Activated CD8-positive, alpha-beta memory T cell treated with anti-CD3 and anti-CD28 coated beads, Interleukin-2, amount 50 U/mL, for 48 hours (primary cell): ENCODE data around the gene FAM43A.

Experiments
- DNase-seq: peaks from one replicate; pipeline ENCODE4 v3.0.0-alpha.2; 2020

FAM43A gene

DNA sequence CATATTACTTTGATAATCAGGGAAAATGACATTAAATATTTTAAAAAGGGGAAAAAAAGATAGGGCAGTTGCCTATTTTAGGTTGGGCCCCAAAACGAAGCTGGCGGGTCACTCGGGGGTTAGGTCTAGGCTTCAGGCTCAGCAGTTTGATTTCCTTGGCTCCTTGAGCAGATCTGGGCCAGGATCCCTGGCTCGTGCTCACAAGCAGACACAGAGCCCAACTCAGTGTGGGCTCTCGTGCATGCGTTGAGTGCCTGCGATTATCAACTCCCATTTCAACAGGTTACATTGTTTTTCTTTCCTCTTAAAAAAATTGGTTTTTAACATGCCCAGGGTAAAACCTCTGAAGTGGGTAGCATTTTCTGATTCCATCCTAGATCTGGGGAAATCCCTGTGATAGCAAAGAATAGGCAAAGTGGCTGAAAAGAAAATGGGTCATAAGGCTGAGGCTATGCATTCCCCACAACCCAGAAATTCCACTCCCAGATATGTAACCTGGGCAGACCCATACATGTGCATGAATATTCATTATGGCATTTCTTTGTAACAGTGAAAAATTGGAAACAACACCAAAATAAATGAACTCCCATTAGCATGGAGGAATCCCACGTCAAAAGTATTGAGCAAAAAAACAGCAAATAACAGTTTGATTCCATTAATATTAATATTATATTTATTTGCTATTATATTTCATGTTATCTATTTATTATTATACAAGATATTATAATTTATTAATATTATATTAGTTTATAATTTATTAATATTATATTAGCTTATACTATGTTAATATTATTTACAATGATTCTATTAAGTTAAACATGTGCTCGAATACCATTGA is 27.8 kb downstream of the FAM43A start:
- DNase-seq: no peak

DNA sequence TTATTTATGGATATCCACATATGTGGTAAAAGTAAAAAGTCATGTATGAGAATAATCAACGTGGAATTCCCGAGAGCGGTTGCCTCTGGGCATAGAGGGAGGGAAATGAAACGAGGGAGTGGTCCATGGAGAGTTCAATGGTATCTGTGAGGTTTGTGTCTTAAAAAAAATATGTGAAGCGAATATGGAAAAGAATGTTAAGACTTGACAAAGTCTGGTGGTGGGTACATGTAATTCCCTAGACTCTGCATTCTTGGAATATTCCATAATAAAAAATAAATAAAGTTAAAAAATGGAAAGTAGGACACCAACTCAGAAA is 28.4 kb downstream of the FAM43A start:
- DNase-seq: no peak

DNA sequence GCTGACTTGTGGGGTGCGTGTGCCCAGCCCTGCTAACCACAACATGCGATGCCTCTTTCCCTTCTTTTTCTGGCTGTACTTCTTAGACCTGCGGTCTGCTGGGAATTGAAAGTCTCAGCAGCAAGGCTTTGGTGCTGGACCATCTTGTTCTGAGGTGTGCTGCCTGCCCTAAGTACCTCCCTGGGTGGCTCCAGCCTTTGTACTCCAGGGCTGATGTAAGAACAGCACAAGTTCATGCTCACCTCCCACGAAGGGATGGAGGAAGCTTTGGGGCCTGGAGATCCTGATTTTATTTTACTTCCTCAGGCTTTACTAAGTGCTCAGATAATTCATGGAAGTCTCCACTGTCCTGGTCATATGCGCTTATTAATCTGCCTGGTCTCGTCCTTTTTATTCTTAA is 28.9 kb downstream of the FAM43A start:
- no peak for DNase-seq

DNA sequence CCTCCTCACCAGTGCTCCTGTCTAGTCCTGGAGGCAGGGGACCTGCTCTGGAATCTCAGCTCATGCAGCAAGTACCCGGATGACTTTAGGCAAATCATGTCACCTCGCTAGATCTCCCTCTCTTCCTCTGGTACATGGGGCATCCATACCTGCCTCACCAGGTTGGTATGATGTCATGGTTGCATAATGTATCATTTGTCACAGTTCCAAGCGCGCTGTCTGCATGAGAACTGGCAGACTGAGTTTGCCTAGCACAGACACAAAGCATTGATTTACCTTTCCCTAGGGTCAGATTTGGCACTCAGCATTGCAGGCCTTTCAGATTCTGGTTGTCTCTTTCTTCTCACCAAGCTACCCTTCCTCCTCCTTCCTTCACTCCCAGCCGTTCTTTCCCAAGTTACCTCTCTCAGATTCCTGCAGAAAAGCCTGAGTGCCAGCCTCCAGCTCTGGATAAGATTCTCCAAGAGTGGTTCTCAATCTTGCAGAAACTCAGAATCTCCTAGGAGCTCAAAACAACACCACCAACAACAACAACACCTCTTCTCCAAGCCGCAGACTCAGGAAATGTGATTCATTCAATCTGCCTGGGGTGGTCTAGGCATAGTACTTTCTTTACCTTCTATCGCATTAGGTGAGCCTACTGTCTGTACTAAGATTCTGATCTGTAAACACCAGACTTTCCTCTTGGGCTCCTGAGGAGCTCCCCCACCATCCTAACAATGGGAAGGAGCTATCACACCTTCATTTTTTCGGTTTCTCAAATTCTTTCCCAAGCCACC is 29.5 kb downstream of the FAM43A start:
- DNase-seq: no peak

DNA sequence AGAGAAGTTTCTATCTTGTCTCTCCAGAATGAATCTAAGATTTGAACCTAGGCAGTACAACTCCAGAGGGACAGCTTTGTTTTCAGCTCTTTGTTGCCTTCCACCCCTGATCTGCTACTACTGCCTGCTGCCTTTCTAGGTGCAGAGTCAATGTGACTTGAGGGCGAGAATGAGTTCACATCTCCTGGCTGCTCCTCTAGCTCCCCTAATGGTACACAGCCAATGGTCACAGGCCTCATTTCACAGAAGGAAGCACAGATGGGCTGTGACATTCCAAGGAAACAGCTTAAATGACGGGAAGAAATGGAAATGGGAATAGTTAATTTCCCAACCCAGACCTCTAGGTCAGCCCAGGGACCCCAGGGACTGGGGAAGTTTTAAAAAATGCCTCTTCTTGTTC is 32.4 kb downstream of the FAM43A start:
- no peak for DNase-seq

DNA sequence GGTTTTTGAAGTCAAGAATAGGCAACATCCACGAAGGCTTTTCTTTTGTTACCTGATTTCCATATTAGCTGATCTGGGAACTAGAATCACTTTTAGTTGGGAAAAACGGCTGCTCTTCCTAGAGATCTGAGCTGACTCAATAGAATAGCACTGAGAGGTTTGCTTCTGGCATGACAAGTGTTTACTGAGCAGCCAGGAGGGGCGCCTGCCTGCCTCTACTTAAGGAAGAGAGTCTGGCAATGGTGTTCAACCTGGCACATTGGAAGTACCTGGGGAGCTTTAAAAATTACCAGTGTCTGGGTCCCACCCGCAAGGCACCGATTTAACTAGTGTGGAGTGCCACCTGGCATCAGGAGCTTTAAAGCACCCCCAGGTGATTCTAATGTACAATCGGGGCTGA is 34.4 kb downstream of the FAM43A start:
- DNase-seq: no peak

DNA sequence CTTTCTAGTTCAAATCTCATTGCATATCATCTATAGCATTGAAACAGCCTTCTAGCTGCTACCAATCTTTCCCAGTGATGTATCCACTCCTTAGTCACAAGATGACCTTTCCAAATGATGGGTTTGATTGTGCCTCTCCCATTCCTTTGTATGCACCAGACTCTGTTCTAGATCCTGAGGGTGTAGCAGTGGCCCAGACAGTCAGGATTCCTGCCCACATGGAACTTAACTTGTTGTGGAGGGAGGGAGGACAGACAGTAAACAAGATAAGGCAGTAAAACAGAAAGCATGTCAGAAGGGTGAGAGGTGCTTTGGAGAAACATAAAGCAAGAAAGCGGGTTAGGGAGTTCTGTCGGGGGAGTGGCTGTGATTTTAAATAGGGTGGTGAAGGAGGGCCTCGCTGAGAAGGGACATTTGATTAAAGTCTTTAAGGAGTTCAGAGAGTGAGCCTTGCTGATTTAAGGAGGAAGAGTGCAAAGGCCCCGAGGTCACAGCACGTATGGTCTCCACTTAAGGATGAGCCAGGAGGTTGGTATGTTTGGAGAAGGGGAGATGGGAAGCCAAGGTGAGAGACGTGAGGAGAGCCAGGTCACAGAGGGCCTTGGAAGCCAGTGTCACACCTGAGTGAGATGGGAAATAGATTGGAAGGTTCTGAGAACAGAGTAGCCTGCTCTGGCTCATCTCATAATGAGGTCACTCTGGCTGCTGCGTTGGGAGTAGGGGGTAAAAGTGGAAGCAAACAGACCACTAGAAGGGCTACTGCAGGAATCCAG is 38.3 kb downstream of the FAM43A start:
- DNase-seq: no peak

DNA sequence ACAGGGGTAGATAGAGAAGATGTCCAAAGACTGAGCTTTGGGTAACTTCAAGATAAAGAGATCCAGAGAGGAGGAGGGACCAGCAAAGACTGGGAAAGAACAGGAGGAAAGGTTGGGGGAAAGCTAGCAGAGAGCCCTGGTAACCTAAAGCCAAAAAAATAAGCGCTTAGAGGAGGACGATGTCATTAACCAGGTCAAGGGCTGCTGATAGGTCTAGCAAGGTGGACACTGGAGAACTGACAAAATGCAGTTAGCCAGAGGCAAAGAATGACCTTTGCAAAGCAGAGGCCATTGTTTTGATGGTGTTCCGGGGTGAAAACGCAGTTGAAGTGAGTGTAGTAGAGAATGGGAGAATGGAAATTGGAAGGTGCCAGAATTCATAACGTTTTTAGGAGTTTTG is 39.7 kb downstream of the FAM43A start:
- no peak for DNase-seq

DNA sequence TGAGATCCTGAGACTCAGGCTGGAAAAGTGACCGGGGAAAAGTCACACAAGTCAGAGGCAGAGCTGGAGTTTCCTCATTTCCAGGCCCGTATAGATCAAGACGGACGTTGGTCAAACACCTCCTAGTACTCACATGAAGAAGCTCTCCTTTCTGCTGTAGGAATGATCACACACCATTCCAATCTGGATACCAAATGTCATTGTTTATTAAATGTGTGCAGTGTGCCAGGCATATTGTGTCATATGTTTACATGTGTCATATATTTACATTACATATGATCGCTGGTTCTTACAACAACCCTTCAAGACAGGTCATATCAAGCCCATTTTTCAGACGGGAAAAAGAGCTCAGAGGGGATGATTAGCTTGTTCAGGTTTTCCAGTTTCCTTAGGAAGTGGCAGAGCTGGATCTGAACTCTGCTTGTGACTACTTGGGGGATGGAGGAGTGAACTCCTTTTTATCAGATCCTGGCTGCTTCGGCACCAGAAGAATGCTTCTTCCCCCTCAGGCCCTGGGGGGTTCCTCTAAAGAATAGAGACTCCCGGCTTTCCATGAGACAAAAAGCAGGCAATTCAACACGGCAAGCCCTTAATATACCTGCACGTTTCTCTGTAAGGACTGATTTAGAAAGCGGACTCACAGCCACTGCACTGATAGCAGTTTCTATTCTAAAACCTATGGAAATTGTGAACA is 41.9 kb downstream of the FAM43A start:
- DNase-seq: no peak

DNA sequence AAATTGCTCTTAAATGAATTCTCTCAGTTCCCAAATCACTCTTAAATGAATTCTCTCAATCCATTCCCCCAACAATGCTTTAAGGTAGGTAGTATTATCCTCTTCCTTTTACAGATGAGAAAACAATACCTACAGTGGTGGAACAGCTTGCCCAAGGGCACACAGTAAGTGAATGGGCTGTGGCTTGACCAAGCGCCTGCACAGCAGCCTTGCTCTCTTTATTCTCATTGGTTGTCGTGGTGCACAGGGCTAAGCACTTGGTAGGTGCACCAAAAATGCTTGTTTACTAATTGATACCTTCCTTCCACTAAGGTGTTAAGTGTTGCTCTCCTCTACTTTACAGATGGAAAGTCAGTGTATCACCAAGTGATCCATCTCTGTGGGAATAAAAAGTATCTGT is 43.3 kb downstream of the FAM43A start:
- no peak for DNase-seq

DNA sequence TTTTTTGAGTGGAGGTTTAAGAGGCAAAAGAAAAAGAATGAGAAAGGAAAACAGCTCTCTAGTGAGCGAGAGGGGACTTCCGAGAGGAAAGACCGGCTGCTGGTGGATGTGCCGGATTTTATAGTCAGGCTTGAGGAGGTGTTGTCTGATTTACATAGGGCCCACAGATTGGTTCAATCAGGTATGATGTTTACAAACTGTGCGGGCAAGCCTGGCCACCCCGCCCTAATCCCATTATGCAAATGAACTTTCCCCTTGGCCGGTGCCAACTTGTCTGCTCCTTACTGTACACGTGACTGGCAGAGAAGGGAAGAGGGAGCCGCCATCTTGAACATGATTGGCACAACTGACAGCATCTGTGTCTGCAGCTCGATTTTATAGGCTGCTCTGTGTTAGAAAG is 44.7 kb downstream of the FAM43A start:
- no peak for DNase-seq

DNA sequence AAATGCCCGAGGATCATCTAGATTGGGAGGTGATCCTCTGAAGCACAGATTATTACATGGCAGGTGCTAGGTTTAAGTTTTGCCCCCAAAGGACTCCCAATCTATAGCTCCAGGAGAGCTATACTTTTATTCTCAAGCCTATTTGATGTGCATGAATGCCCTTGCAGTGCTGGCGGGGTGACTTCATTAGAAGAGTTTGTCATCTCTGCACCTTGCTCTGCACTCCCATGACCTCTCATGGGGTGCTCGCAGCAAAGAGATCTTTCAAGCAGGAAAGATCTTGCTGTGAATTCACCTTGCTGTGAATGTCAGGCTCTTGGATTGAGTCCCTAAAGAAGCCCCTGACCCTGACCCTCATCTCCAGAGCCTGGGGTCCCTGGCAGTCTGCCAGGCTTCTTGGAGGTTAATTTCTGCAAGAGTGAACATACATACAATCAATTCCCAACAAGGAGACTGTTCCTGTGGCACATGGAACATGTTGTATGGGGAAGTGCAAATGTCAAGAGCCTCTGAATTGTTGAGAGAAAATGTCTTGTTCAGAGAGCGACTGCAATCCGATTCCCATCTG is 45.9 kb downstream of the FAM43A start:
- no peak for DNase-seq

DNA sequence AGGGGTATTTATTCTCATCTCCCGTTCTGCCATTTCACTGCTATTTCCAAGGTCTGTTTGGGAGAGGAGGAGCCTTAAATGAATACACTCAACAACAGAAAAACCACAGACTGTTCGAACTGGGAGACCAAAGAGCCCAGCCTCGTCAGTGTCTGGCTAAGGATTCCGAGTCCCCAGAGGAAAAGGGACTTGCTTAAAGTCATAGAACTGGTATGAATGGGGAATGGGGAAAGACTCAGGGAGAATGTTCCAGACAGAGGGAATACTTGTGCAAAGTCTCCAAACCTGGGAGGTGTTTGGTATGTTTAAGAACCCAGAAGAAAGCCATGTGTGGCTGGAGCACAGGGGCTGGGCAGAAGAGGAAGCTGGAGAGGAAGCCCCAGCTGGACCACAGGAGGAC is 46.9 kb downstream of the FAM43A start:
- no peak for DNase-seq

DNA sequence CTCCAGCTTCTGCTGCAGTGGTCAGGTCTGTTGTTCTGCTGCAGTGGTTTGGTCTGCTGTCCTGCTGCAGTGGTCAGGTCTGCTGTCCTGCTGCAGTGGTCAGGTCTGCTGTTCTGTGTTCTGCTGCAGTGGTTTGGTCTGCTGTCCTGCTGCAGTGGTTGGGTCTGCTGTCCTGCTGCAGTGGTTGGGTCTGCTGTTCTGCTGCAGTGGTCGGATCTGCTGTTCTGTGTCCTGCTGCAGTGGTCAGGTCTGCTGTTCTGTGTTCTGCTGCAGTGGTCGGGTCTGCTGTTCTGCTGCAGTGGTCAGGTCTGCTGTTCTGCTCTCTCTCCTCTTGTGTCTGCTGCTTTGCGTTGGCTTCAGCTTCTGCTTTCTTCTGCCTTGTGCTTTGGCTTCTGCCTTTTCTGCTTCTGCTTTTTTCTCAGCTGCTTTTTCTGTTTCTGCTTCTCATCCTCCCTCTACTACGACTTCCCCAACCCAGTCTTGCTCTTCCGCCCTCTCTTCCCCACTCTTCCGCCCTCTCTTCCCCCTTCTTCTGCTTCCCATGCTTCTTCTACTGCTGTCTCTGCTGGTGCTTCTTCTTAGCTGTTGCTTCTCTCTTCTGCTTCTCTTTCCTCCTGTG is 50.7 kb downstream of the FAM43A start:
- no peak for DNase-seq

DNA sequence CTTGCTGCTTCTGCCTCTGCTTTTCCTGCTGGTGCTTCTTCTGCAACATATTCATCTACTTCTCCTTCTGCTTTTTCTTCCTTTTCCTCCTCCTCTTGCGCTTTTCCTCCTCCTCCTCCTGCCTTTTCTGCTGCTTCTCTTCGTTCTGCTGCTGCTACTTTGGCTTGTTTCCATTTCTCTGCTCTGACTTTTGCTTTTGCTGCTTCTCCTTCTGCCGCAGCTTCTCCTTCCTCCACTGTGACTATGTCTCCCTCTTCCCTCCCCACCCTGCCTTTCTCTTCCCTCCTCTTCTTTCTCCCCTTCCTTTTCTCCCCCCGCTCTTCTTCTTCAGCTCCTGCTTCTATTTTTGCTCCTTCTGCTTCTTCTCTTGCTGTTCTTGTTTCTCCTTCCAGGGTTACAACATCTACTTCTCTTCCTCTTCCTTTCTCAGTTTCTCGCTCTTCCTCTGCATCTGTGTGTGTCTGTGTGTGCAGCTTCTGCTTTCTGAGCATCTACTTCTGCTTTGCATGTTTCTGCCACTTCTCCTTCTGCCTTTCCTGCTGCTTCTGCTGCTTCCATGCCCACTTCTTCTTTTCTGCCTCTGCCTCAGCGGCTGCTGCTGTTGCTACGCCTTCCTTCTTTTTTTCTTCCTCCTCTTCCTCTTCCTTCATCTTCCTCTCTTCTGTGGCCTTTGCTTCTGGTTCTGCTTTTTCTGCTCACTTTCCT is 51.4 kb downstream of the FAM43A start:
- no peak for DNase-seq
